Upper lobe of right lung (tissue), 1 donor: ENCODE data around the gene ADM2. TPM values are rescaled to one million over a fixed set of nuclear protein-coding genes. Genes with fewer than 3 reads are reported as not detected.

Experiments
- ATAC-seq: fragments of 200-7000 bp; cut with Tn5 transposase; one replicate; pipeline ENCODE4 v1.9.1; 2020; ENCODE audit warnings: mild to moderate bottlenecking, moderate library complexity
- DNase-seq: peaks from one replicate; pipeline ENCODE4 v3.0.0-alpha.2; 2020
- H3K27ac ChIP-seq: fragments of 200-600 bp; one replicate; pipeline ENCODE4 v1.8.0; 2022
- H3K27me3 ChIP-seq: fragments of 200-600 bp; one replicate; pipeline ENCODE4 v1.8.0; 2022; ENCODE audit warnings: mild to moderate bottlenecking
- H3K36me3 ChIP-seq: fragments of 200-600 bp; one replicate; pipeline ENCODE4 v1.8.0; 2022
- H3K4me1 ChIP-seq: fragments of 200-600 bp; one replicate; pipeline ENCODE4 v1.8.0; 2022
- H3K4me3 ChIP-seq: fragments of 200-600 bp; one replicate; pipeline ENCODE4 v1.8.0; 2022; ENCODE audit warnings: mild to moderate bottlenecking
- H3K9me3 ChIP-seq: fragments of 200-600 bp; one replicate; pipeline ENCODE4 v1.8.0; 2022
- CTCF ChIP-seq: fragments of 200-600 bp; IDR thresholded peaks from one replicate; pipeline ENCODE4 v1.8.0; 2022; ENCODE audit warnings: antibody characterized with exemption
- intact Hi-C: fragments of 100-400 bp; cut with DNase I; formaldehyde crosslinking; loops from one replicate; pipeline ENCODE4 v1.11.0; 2022
- total RNA-seq: library from RNA; stranded (reverse); fragmentation: NEBNext Ultra II Directional; extraction: Animal tissue kit (Norgen Biotek cat#: 25700); gene quantifications from one replicate; pipeline ENCODE4 v1.2.1, GENCODE V29; 2021
- donor health status: DM: no; HTN: yes; CAD: no; lungs with severe emphysema.

ADM2 gene
- total RNA-seq, 1 donor from 2014 or later: 2.6 TPM

- no peak for ATAC-seq
- H3K27me3 ChIP-seq: no peaks in the 10 kb centered on the region
- TF ChIP-seq CTCF: no peak
- H3K9me3 ChIP-seq: no peaks in the 10 kb centered on the region
- no peak overlapping the region for H3K4me3 ChIP-seq
- intact Hi-C loops: no loop called here
- no peak for DNase-seq
- no peaks in the 10 kb centered on the region for H3K4me1 ChIP-seq
- no peak overlapping the region for H3K27ac ChIP-seq
- H3K36me3 ChIP-seq: peaks cover 97% of the 10 kb centered on the region
These were observed 19.3 kb upstream of the ADM2 start for GRCh38 chr22:50461979-50462540.

- H3K36me3 ChIP-seq: peaks cover 97% of the 10 kb centered on the region
- ATAC-seq (no peak), DNase-seq (no peak)
- H3K4me1 ChIP-seq: no peaks in the 10 kb centered on the region
- H3K27me3 ChIP-seq: no peaks in the 10 kb centered on the region
- no peak for TF ChIP-seq CTCF
- no peaks in the 10 kb centered on the region for H3K9me3 ChIP-seq
- no peak overlapping the region for H3K4me3 ChIP-seq
- intact Hi-C loops: no loop called here
- H3K27ac ChIP-seq: no peak overlapping the region
These were observed 18.0 kb upstream of the ADM2 start for GRCh38 chr22:50463188-50463900.

GRCh38 chr22:50464451-50464850 lies 16.9 kb upstream of the ADM2 start:
- Histone ChIP-seq H3K4me1 (peaks cover 4% of the 10 kb centered on the region), H3K9me3 (no peaks in the 10 kb centered on the region), H3K4me3 (no peak overlapping the region), H3K36me3 (peaks cover 86% of the 10 kb centered on the region), H3K27me3 (no peaks in the 10 kb centered on the region), H3K27ac (no peak overlapping the region)
- no peak for TF ChIP-seq CTCF
- no peak for ATAC-seq
- no peak for DNase-seq
- intact Hi-C loops: no loop called here

GRCh38 chr22:50465066-50465930 lies 16.0 kb upstream of the ADM2 start:
- intact Hi-C loops: no loop called here
- H3K27ac ChIP-seq: no peak overlapping the region
- H3K36me3 ChIP-seq: peaks cover 77% of the 10 kb centered on the region
- DNase-seq (no peak), ATAC-seq (no peak)
- no peaks in the 10 kb centered on the region for H3K9me3 ChIP-seq
- no peak for TF ChIP-seq CTCF
- no peak overlapping the region for H3K4me3 ChIP-seq
- no peaks in the 10 kb centered on the region for H3K27me3 ChIP-seq
- H3K4me1 ChIP-seq: peaks cover 12% of the 10 kb centered on the region

- H3K36me3 ChIP-seq: peaks cover 57% of the 10 kb centered on the region
- intact Hi-C loops: no loop called here
- H3K9me3 ChIP-seq: no peaks in the 10 kb centered on the region
These were observed 14.0 kb upstream of the ADM2 start for GRCh38 chr22:50467341-50467740.

More at GRCh38 chr22:50467341-50467740, 14.0 kb upstream of the ADM2 start:
- Histone ChIP-seq H3K27me3 (no peaks in the 10 kb centered on the region), H3K27ac (no peak overlapping the region), H3K4me3 (no peak overlapping the region), H3K4me1 (peaks cover 30% of the 10 kb centered on the region)
- no peak for DNase-seq
- no peak for ATAC-seq
- no peak for TF ChIP-seq CTCF
